Liver (tissue), 9 donors: Measurements from ENCODE around the gene TNS3. TPM values are rescaled to one million over a fixed set of nuclear protein-coding genes. Genes with fewer than 3 reads are reported as not detected.

Experiments used
- DNase-seq: peaks from one replicate; pipeline ENCODE4 v3.0.0-alpha.2; 2017; ENCODE audit warnings: low spot score
- H3K27ac ChIP-seq, 2 donors: one replicate each; pipeline ENCODE4 v1.7.0; 2013; ENCODE audit warnings: inconsistent platforms in 2 of 2, low read length in 2 of 2, control low read depth in 1 of 2, low read depth in 1 of 2, mild to moderate bottlenecking in 1 of 2
- H3K27me3 ChIP-seq, 4 donors: one replicate each; pipeline versions ENCODE4 v1.6.1 to v1.7.0; 2013; ENCODE audit warnings: low read length in 3 of 4, inconsistent platforms in 1 of 4, mild to moderate bottlenecking in 1 of 4, moderate library complexity in 1 of 4; ENCODE audit not compliant: control insufficient read depth in 4 of 4, insufficient read depth in 4 of 4
- H3K36me3 ChIP-seq, 4 donors: one replicate each; pipeline versions ENCODE4 v1.6.1 to v1.7.0; 2013; ENCODE audit warnings: low read length in 3 of 4, mild to moderate bottlenecking in 3 of 4, low read depth in 1 of 4, moderate library complexity in 1 of 4; ENCODE audit not compliant: control insufficient read depth in 4 of 4, insufficient read depth in 3 of 4
- H3K4me1 ChIP-seq, 4 donors: one replicate each; pipeline versions ENCODE4 v1.6.1 to v1.7.0; 2013; ENCODE audit warnings: low read length in 3 of 4, mild to moderate bottlenecking in 3 of 4, moderate library complexity in 1 of 4; ENCODE audit not compliant: control insufficient read depth in 4 of 4, insufficient read depth in 4 of 4
- H3K4me3 ChIP-seq, 3 donors: one replicate each; pipeline versions ENCODE4 v1.6.1 to v1.7.0; 2013; ENCODE audit warnings: low read length in 3 of 3, control low read depth in 1 of 3, low read depth in 1 of 3, mild to moderate bottlenecking in 1 of 3
- H3K9ac ChIP-seq, 2 donors: one replicate each; pipeline ENCODE4 v1.7.0; 2013; ENCODE audit warnings: low read length in 2 of 2, mild to moderate bottlenecking in 2 of 2, moderate library complexity in 2 of 2, control low read depth in 1 of 2, low read depth in 1 of 2
- H3K9me3 ChIP-seq, 4 donors: one replicate each; pipeline versions ENCODE4 v1.6.1 to v1.7.0; 2013; ENCODE audit warnings: low read length in 3 of 4; ENCODE audit not compliant: control insufficient read depth in 4 of 4
- EGR1 ChIP-seq, 2 donors: IDR thresholded peaks; 2 replicates each; pipeline ENCODE4 v1.6.1; 2016 to 2018; ENCODE audit warnings: antibody characterized with exemption in 2 of 2, low read depth in 2 of 2
- FOXA1 ChIP-seq: IDR thresholded peaks from 2 replicates; pipeline ENCODE4 v1.6.1; 2016; ENCODE audit warnings: antibody characterized with exemption
- FOXA2 ChIP-seq: IDR thresholded peaks from 2 replicates; pipeline ENCODE4 v1.6.1; 2016; ENCODE audit warnings: antibody characterized with exemption
- GABPA ChIP-seq, 2 donors: IDR thresholded peaks in 1 of 2; conservative IDR thresholded peaks in 1 of 2; 2 replicates each; pipeline ENCODE4 v1.6.1; 2016; ENCODE audit warnings: antibody characterized with exemption in 2 of 2, mild to moderate bottlenecking in 1 of 2, moderate library complexity in 1 of 2
- HNF4A ChIP-seq, 2 donors: conservative IDR thresholded peaks; 2 replicates each; pipeline ENCODE4 v1.6.1; 2016; ENCODE audit warnings: antibody characterized with exemption in 2 of 2, mild to moderate bottlenecking in 2 of 2
- HNF4G ChIP-seq: IDR thresholded peaks from 2 replicates; pipeline ENCODE4 v1.6.1; 2016; ENCODE audit warnings: antibody characterized with exemption
- JUND ChIP-seq, 2 donors: IDR thresholded peaks; 2 replicates each; pipeline ENCODE4 v1.6.1; 2016; ENCODE audit warnings: antibody characterized with exemption in 2 of 2
- NR2F2 ChIP-seq: IDR thresholded peaks from 2 replicates; pipeline ENCODE4 v1.6.1; 2016; ENCODE audit warnings: antibody characterized with exemption
- RAD21 ChIP-seq, 2 donors: IDR thresholded peaks; 2 replicates each; pipeline ENCODE4 v1.6.1; 2016; ENCODE audit warnings: antibody characterized with exemption in 2 of 2, mild to moderate bottlenecking in 2 of 2
- RXRA ChIP-seq, 2 donors: IDR thresholded peaks; 2 replicates each; pipeline ENCODE4 v1.6.1; 2017 to 2018; ENCODE audit warnings: antibody characterized with exemption in 2 of 2, mild to moderate bottlenecking in 1 of 2
- SP1 ChIP-seq: IDR thresholded peaks from 2 replicates; pipeline ENCODE4 v1.6.1; 2018; ENCODE audit warnings: antibody characterized with exemption, mild to moderate bottlenecking
- TAF1 ChIP-seq: conservative IDR thresholded peaks from 2 replicates; pipeline ENCODE4 v1.6.1; 2016; ENCODE audit warnings: antibody characterized with exemption, mild to moderate bottlenecking
- YY1 ChIP-seq: IDR thresholded peaks from 2 replicates; pipeline ENCODE4 v1.6.1; 2016; ENCODE audit warnings: antibody characterized with exemption, mild to moderate bottlenecking
- WGBS: extraction: QIAGEN DNeasy Blood & Tissue Kit; methylation state at CpG from one replicate; pipeline ENCODE4 v1.1.7; 2013; 5-methylcytosine and 5-hydroxymethylcytosine counted together
- polyA plus RNA-seq, 2 donors: library from polyadenylated mRNA; stranded (reverse) in 1 of 2; unstranded in 1 of 2; fragments of 200-250 nt in 1 of 2; fragments of >200 nt in 1 of 2; fragmentation: Nextera tagmentation in 1 of 2; extraction: Ambion mirVana in 1 of 2; gene quantifications; one replicate each; pipeline versions ENCODE4 v1.2.1 to v1.2.3, GENCODE V29; 2013 to 2015
- total RNA-seq, 2 donors: library from RNA; depleted of rRNA; stranded (reverse); fragments of >200 nt; gene quantifications; one replicate each; pipeline ENCODE4 v1.2.3, GENCODE V29; 2014
- TF ChIP-seq, protein P1 (sequence below): IDR thresholded peaks from 2 replicates; pipeline ENCODE4 v1.6.1; 2016; ENCODE audit warnings: antibody characterized with exemption
- TF ChIP-seq, protein P2 (sequence below): IDR thresholded peaks from 2 replicates; pipeline ENCODE4 v1.6.1; 2016; ENCODE audit warnings: antibody characterized with exemption
- TF ChIP-seq, protein P3 (sequence below): IDR thresholded peaks from 2 replicates; pipeline ENCODE4 v1.6.1; 2016; ENCODE audit warnings: antibody characterized with exemption, mild to moderate bottlenecking
- TF ChIP-seq, protein P4 (sequence below): IDR thresholded peaks from 2 replicates; pipeline ENCODE4 v1.6.1; 2016; ENCODE audit warnings: antibody characterized with exemption
- TF ChIP-seq, protein P5 (sequence below): fragments of 150-350 bp; IDR thresholded peaks from 2 replicates; pipeline ENCODE4 v1.5.1; 2017; ENCODE audit warnings: improper control_type of control experiment, low read depth, low read length; ENCODE audit not compliant: missing input control
- donor health status: healthy.
- donor health status: healthy.
- donor health status: healthy.
- donor health status: healthy.
- donor health status: healthy.

Gene TNS3
- total and polyA plus RNA-seq, 4 donors: 16.8 to 100 (median 29.5) TPM

DNA sequence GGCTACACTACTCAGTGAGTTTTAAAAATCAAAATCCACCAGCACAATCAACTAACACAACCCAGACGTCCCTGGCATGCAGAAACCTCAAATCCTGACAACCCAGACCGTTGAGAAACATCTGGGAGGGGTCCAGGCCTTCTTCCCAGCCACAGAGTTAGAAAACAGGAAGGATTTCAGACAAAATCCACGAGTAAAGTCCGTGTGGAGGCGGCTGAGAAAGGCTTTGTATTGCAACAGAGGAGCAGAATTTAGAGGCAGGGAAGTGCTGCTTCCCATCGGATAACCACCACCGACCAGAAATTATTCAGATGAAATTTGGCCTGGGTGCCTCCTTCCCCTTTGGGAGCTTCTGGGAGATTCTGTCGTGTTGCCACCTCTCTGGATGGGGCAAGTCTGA lies 61.5 kb downstream of the TNS3 start:
- H3K9ac ChIP-seq: peak overlapping the region in 1 of 2 donors; percentile 37
- H3K36me3 ChIP-seq: peaks cover 0 to 11% (median 5%) of the 10 kb centered on the region in 4 donors
- peak overlapping the region; percentile 90 to 97 for H3K27ac ChIP-seq
- no peak for DNase-seq
- 12% methylated on average over 8 of the region's 8 CpGs for WGBS
- no peaks in the 10 kb centered on the region for H3K27me3 ChIP-seq
- TF ChIP-seq FOXA2 (no peak), SP1 (peak; percentile 52), YY1 (peak; percentile 30), HNF4A (conservative IDR thresholded peaks at IDR 0.05) (peak; percentile 71 to 82), NR2F2 (peak; percentile 46), GABPA (IDR thresholded peaks at IDR 0.05 in 1 of 2, conservative IDR thresholded peaks at IDR 0.05 in 1 of 2) (no peak), TAF1 (no peak), RAD21 (IDR thresholded peaks at IDR 0.05) (peak; percentile 54 to 61), EGR1 (IDR thresholded peaks at IDR 0.05; ENCODE audit: low read depth in 2 of 2) (peak in 1 of 2 donors; percentile 69), JUND (IDR thresholded peaks at IDR 0.05) (peak; percentile 18 to 73), FOXA1 (no peak), RXRA (IDR thresholded peaks at IDR 0.05) (peak; percentile 67 to 78), HNF4G (peak; percentile 42)
- TF ChIP-seq, protein P1, sequence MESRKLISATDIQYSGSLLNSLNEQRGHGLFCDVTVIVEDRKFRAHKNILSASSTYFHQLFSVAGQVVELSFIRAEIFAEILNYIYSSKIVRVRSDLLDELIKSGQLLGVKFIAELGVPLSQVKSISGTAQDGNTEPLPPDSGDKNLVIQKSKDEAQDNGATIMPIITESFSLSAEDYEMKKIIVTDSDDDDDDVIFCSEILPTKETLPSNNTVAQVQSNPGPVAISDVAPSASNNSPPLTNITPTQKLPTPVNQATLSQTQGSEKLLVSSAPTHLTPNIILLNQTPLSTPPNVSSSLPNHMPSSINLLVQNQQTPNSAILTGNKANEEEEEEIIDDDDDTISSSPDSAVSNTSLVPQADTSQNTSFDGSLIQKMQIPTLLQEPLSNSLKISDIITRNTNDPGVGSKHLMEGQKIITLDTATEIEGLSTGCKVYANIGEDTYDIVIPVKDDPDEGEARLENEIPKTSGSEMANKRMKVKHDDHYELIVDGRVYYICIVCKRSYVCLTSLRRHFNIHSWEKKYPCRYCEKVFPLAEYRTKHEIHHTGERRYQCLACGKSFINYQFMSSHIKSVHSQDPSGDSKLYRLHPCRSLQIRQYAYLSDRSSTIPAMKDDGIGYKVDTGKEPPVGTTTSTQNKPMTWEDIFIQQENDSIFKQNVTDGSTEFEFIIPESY: no peak
- TF ChIP-seq, protein P2, sequence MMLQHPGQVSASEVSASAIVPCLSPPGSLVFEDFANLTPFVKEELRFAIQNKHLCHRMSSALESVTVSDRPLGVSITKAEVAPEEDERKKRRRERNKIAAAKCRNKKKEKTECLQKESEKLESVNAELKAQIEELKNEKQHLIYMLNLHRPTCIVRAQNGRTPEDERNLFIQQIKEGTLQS: no peak
- TF ChIP-seq, protein P3, sequence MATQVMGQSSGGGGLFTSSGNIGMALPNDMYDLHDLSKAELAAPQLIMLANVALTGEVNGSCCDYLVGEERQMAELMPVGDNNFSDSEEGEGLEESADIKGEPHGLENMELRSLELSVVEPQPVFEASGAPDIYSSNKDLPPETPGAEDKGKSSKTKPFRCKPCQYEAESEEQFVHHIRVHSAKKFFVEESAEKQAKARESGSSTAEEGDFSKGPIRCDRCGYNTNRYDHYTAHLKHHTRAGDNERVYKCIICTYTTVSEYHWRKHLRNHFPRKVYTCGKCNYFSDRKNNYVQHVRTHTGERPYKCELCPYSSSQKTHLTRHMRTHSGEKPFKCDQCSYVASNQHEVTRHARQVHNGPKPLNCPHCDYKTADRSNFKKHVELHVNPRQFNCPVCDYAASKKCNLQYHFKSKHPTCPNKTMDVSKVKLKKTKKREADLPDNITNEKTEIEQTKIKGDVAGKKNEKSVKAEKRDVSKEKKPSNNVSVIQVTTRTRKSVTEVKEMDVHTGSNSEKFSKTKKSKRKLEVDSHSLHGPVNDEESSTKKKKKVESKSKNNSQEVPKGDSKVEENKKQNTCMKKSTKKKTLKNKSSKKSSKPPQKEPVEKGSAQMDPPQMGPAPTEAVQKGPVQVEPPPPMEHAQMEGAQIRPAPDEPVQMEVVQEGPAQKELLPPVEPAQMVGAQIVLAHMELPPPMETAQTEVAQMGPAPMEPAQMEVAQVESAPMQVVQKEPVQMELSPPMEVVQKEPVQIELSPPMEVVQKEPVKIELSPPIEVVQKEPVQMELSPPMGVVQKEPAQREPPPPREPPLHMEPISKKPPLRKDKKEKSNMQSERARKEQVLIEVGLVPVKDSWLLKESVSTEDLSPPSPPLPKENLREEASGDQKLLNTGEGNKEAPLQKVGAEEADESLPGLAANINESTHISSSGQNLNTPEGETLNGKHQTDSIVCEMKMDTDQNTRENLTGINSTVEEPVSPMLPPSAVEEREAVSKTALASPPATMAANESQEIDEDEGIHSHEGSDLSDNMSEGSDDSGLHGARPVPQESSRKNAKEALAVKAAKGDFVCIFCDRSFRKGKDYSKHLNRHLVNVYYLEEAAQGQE: no peak
- TF ChIP-seq, protein P4, sequence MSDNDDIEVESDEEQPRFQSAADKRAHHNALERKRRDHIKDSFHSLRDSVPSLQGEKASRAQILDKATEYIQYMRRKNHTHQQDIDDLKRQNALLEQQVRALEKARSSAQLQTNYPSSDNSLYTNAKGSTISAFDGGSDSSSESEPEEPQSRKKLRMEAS: peak; percentile 74
- TF ChIP-seq, protein P5, sequence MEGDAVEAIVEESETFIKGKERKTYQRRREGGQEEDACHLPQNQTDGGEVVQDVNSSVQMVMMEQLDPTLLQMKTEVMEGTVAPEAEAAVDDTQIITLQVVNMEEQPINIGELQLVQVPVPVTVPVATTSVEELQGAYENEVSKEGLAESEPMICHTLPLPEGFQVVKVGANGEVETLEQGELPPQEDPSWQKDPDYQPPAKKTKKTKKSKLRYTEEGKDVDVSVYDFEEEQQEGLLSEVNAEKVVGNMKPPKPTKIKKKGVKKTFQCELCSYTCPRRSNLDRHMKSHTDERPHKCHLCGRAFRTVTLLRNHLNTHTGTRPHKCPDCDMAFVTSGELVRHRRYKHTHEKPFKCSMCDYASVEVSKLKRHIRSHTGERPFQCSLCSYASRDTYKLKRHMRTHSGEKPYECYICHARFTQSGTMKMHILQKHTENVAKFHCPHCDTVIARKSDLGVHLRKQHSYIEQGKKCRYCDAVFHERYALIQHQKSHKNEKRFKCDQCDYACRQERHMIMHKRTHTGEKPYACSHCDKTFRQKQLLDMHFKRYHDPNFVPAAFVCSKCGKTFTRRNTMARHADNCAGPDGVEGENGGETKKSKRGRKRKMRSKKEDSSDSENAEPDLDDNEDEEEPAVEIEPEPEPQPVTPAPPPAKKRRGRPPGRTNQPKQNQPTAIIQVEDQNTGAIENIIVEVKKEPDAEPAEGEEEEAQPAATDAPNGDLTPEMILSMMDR: no peak
- no peaks in the 10 kb centered on the region for H3K9me3 ChIP-seq
- no peak overlapping the region for H3K4me3 ChIP-seq
- H3K4me1 ChIP-seq: peaks cover 29 to 51% (median 42%) of the 10 kb centered on the region in 4 donors
